Measurements from ENCODE around the gene TSPAN9. TPM values are rescaled to one million over a fixed set of nuclear protein-coding genes. Genes with fewer than 3 reads are reported as not detected.
A peak's percentile ranks its signal among the peaks of the same experiment; 100 is the strongest.

TSPAN9 gene
- total RNA-seq, 1 donor from 2014 or later = 7.8 TPM

DNA sequence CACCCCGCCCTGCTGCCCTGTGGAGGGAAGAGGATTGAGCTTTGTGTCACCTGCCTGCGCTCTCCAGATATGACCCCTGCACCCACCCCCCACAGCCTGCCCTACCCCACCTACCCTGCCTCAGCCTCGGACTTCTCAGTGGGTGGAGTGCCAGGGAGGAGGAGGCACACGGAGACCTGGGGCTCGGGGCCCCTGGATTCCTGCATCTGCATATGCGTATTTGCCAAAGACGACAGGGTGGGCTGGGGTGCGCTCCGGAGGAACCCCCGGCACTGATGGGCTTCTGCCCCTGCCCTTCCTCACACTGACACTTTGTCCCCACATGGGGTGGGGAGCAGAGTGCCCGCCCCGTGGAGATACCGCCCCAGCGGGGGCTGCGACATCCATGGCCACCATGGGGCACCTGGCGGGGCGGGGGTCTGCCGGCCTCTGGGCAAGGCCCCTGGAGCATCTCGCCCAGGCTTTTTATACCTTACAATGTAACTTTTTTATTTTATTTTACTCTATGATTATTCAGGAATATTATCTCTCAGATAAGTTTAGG lies 206.0 kb downstream of the TSPAN9 start:
- Histone ChIP-seq H3K4me1 (peaks cover 6% of the 10 kb centered on the region), H3K9ac (no peak overlapping the region), H3K27me3 (no peaks in the 10 kb centered on the region), H3K36me3 (no peaks in the 10 kb centered on the region), H3K27ac (no peak overlapping the region), H3K9me3 (ENCODE audit: low read depth) (no peaks in the 10 kb centered on the region), H4K20me1 (ENCODE audit: low read depth) (no peaks in the 10 kb centered on the region), H3F3A (ENCODE audit: low read depth) (no peaks in the 10 kb centered on the region), H2AFZ (replicated peaks) (no peak overlapping the region), H3K4me2 (no peak overlapping the region), H3K79me2 (ENCODE audit: low read depth) (no peaks in the 10 kb centered on the region), H3K4me3 (no peak overlapping the region)
- Mint-ChIP-seq H3K27me3 (ENCODE audit: insufficient read depth, low read depth) (peaks cover 2% of the 10 kb centered on the region), H3K4me1 (peaks cover 24% of the 10 kb centered on the region), H3K4me3 (no peak overlapping the region), H3K36me3 (peaks cover 6% of the 10 kb centered on the region), H3K27ac (no peak overlapping the region), H3K9me3 (no peaks in the 10 kb centered on the region)
- TF ChIP-seq, protein P1, sequence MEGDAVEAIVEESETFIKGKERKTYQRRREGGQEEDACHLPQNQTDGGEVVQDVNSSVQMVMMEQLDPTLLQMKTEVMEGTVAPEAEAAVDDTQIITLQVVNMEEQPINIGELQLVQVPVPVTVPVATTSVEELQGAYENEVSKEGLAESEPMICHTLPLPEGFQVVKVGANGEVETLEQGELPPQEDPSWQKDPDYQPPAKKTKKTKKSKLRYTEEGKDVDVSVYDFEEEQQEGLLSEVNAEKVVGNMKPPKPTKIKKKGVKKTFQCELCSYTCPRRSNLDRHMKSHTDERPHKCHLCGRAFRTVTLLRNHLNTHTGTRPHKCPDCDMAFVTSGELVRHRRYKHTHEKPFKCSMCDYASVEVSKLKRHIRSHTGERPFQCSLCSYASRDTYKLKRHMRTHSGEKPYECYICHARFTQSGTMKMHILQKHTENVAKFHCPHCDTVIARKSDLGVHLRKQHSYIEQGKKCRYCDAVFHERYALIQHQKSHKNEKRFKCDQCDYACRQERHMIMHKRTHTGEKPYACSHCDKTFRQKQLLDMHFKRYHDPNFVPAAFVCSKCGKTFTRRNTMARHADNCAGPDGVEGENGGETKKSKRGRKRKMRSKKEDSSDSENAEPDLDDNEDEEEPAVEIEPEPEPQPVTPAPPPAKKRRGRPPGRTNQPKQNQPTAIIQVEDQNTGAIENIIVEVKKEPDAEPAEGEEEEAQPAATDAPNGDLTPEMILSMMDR (IDR thresholded peaks at IDR 0.05) = no peak
- TF ChIP-seq EZH2 (IDR thresholded peaks at IDR 0.05) (no peak), EZH2phosphoT487 (IDR thresholded peaks at IDR 0.05) (no peak)
- DNase-seq (ENCODE audit: low spot score) = no peak

DNA sequence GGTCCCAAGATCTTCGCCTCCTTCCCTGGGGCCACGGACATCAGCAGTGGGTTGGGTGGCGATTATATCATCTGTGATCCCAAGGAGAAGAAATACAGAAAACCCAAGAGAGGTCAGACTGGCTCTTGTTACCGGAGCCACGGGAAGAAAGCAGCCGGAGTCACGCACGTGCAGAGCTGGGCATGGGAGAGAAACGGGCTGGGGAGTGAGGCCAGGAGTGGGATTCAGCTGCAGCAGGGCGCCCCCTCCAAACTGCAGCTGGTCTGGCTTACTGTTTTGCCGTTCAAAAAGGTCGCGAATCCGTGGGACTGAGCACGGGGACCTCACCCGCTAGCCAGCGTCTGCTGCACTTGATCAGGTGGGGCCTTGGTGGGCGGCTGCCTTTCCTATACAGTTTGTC lies 207.2 kb downstream of the TSPAN9 start:
- peaks cover 12% of the 10 kb centered on the region for H3K4me1 ChIP-seq
- Mint-ChIP-seq H3K4me1 (peaks cover 30% of the 10 kb centered on the region), H3K27ac (peak overlapping the region; percentile 88), H3K27me3 (ENCODE audit: insufficient read depth, low read depth) (peaks cover 2% of the 10 kb centered on the region), H3K36me3 (peaks cover 2% of the 10 kb centered on the region), H3K9me3 (no peaks in the 10 kb centered on the region), H3K4me3 (peak overlapping the region; percentile 12)
- no peaks in the 10 kb centered on the region for H3K27me3 ChIP-seq
- no peaks in the 10 kb centered on the region for H3K9me3 ChIP-seq (ENCODE audit: low read depth)
- H3K79me2 ChIP-seq (ENCODE audit: low read depth) = no peaks in the 10 kb centered on the region
- TF ChIP-seq, protein P1 (IDR thresholded peaks at IDR 0.05) = no peak
- TF ChIP-seq EZH2 (IDR thresholded peaks at IDR 0.05) (no peak), EZH2phosphoT487 (IDR thresholded peaks at IDR 0.05) (no peak)
- no peak overlapping the region for H3K9ac ChIP-seq
- H3K36me3 ChIP-seq = no peaks in the 10 kb centered on the region
- no peak overlapping the region for H3K4me3 ChIP-seq
- no peak overlapping the region for H3K27ac ChIP-seq
- no peak for DNase-seq (ENCODE audit: low spot score)
- no peaks in the 10 kb centered on the region for H4K20me1 ChIP-seq (ENCODE audit: low read depth)
- no peaks in the 10 kb centered on the region for H3F3A ChIP-seq (ENCODE audit: low read depth)
- no peak overlapping the region for H3K4me2 ChIP-seq
- H2AFZ ChIP-seq (replicated peaks) = no peak overlapping the region

DNA sequence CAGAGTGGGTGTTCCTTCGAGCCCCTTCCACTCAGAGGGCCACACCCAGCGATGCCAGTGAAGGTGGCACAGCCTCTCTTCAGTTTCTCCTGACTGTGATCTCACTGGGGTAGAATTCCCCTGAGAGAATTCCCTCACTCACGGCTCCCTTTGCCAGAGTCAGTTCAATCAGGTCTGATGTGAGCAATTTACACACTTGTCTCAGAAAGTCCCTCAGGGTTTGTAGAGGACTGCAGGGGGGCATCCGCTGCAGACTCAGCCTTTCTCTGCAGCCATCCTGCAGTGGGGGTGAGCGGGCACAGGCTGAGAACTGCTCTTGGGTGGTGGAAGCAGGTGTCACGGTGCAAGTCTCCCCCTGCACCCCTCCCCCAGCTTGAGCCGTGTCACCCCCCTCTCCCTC lies 208.4 kb downstream of the TSPAN9 start:
- Histone ChIP-seq H4K20me1 (ENCODE audit: low read depth) (no peaks in the 10 kb centered on the region), H3K79me2 (ENCODE audit: low read depth) (no peaks in the 10 kb centered on the region), H2AFZ (replicated peaks) (no peak overlapping the region), H3F3A (ENCODE audit: low read depth) (no peaks in the 10 kb centered on the region), H3K9me3 (ENCODE audit: low read depth) (no peaks in the 10 kb centered on the region), H3K4me2 (no peak overlapping the region), H3K9ac (no peak overlapping the region), H3K36me3 (no peaks in the 10 kb centered on the region), H3K27me3 (no peaks in the 10 kb centered on the region), H3K27ac (no peak overlapping the region), H3K4me3 (no peak overlapping the region), H3K4me1 (peaks cover 16% of the 10 kb centered on the region)
- DNase-seq (ENCODE audit: low spot score) = no peak
- peaks cover 2% of the 10 kb centered on the region for H3K27me3 Mint-ChIP-seq (ENCODE audit: insufficient read depth, low read depth)
- peaks cover 25% of the 10 kb centered on the region for H3K4me1 Mint-ChIP-seq
- H3K27ac Mint-ChIP-seq = no peak overlapping the region
- H3K4me3 Mint-ChIP-seq = no peak overlapping the region
- H3K9me3 Mint-ChIP-seq = no peaks in the 10 kb centered on the region
- no peak for TF ChIP-seq EZH2 (IDR thresholded peaks at IDR 0.05)
- no peak for TF ChIP-seq EZH2phosphoT487 (IDR thresholded peaks at IDR 0.05)
- TF ChIP-seq, protein P1 (IDR thresholded peaks at IDR 0.05) = no peak
- no peaks in the 10 kb centered on the region for H3K36me3 Mint-ChIP-seq
